Liver (tissue), 9 donors: ENCODE measurements around the gene ACTN3. TPM values are rescaled to one million over a fixed set of nuclear protein-coding genes. Genes with fewer than 3 reads are reported as not detected.

Source experiments
- DNase-seq: peaks from one replicate; pipeline ENCODE4 v3.0.0-alpha.2; 2017; ENCODE audit warnings: low spot score
- H3K27ac ChIP-seq, 2 donors: one replicate each; pipeline ENCODE4 v1.7.0; 2013; ENCODE audit warnings: inconsistent platforms in 2 of 2, low read length in 2 of 2, control low read depth in 1 of 2, low read depth in 1 of 2, mild to moderate bottlenecking in 1 of 2
- H3K27me3 ChIP-seq, 4 donors: one replicate each; pipeline versions ENCODE4 v1.6.1 to v1.7.0; 2013; ENCODE audit warnings: low read length in 3 of 4, inconsistent platforms in 1 of 4, mild to moderate bottlenecking in 1 of 4, moderate library complexity in 1 of 4; ENCODE audit not compliant: control insufficient read depth in 4 of 4, insufficient read depth in 4 of 4
- H3K36me3 ChIP-seq, 4 donors: one replicate each; pipeline versions ENCODE4 v1.6.1 to v1.7.0; 2013; ENCODE audit warnings: low read length in 3 of 4, mild to moderate bottlenecking in 3 of 4, low read depth in 1 of 4, moderate library complexity in 1 of 4; ENCODE audit not compliant: control insufficient read depth in 4 of 4, insufficient read depth in 3 of 4
- H3K4me1 ChIP-seq, 4 donors: one replicate each; pipeline versions ENCODE4 v1.6.1 to v1.7.0; 2013; ENCODE audit warnings: low read length in 3 of 4, mild to moderate bottlenecking in 3 of 4, moderate library complexity in 1 of 4; ENCODE audit not compliant: control insufficient read depth in 4 of 4, insufficient read depth in 4 of 4
- H3K4me3 ChIP-seq, 3 donors: one replicate each; pipeline versions ENCODE4 v1.6.1 to v1.7.0; 2013; ENCODE audit warnings: low read length in 3 of 3, control low read depth in 1 of 3, low read depth in 1 of 3, mild to moderate bottlenecking in 1 of 3
- H3K9ac ChIP-seq, 2 donors: one replicate each; pipeline ENCODE4 v1.7.0; 2013; ENCODE audit warnings: low read length in 2 of 2, mild to moderate bottlenecking in 2 of 2, moderate library complexity in 2 of 2, control low read depth in 1 of 2, low read depth in 1 of 2
- H3K9me3 ChIP-seq, 4 donors: one replicate each; pipeline versions ENCODE4 v1.6.1 to v1.7.0; 2013; ENCODE audit warnings: low read length in 3 of 4; ENCODE audit not compliant: control insufficient read depth in 4 of 4
- EGR1 ChIP-seq, 2 donors: IDR thresholded peaks; 2 replicates each; pipeline ENCODE4 v1.6.1; 2016 to 2018; ENCODE audit warnings: antibody characterized with exemption in 2 of 2, low read depth in 2 of 2
- FOXA1 ChIP-seq: IDR thresholded peaks from 2 replicates; pipeline ENCODE4 v1.6.1; 2016; ENCODE audit warnings: antibody characterized with exemption
- FOXA2 ChIP-seq: IDR thresholded peaks from 2 replicates; pipeline ENCODE4 v1.6.1; 2016; ENCODE audit warnings: antibody characterized with exemption
- GABPA ChIP-seq, 2 donors: IDR thresholded peaks in 1 of 2; conservative IDR thresholded peaks in 1 of 2; 2 replicates each; pipeline ENCODE4 v1.6.1; 2016; ENCODE audit warnings: antibody characterized with exemption in 2 of 2, mild to moderate bottlenecking in 1 of 2, moderate library complexity in 1 of 2
- HNF4A ChIP-seq, 2 donors: conservative IDR thresholded peaks; 2 replicates each; pipeline ENCODE4 v1.6.1; 2016; ENCODE audit warnings: antibody characterized with exemption in 2 of 2, mild to moderate bottlenecking in 2 of 2
- HNF4G ChIP-seq: IDR thresholded peaks from 2 replicates; pipeline ENCODE4 v1.6.1; 2016; ENCODE audit warnings: antibody characterized with exemption
- JUND ChIP-seq, 2 donors: IDR thresholded peaks; 2 replicates each; pipeline ENCODE4 v1.6.1; 2016; ENCODE audit warnings: antibody characterized with exemption in 2 of 2
- NR2F2 ChIP-seq: IDR thresholded peaks from 2 replicates; pipeline ENCODE4 v1.6.1; 2016; ENCODE audit warnings: antibody characterized with exemption
- RAD21 ChIP-seq, 2 donors: IDR thresholded peaks; 2 replicates each; pipeline ENCODE4 v1.6.1; 2016; ENCODE audit warnings: antibody characterized with exemption in 2 of 2, mild to moderate bottlenecking in 2 of 2
- RXRA ChIP-seq, 2 donors: IDR thresholded peaks; 2 replicates each; pipeline ENCODE4 v1.6.1; 2017 to 2018; ENCODE audit warnings: antibody characterized with exemption in 2 of 2, mild to moderate bottlenecking in 1 of 2
- SP1 ChIP-seq: IDR thresholded peaks from 2 replicates; pipeline ENCODE4 v1.6.1; 2018; ENCODE audit warnings: antibody characterized with exemption, mild to moderate bottlenecking
- TAF1 ChIP-seq: conservative IDR thresholded peaks from 2 replicates; pipeline ENCODE4 v1.6.1; 2016; ENCODE audit warnings: antibody characterized with exemption, mild to moderate bottlenecking
- YY1 ChIP-seq: IDR thresholded peaks from 2 replicates; pipeline ENCODE4 v1.6.1; 2016; ENCODE audit warnings: antibody characterized with exemption, mild to moderate bottlenecking
- whole genome bisulfite sequencing: extraction: QIAGEN DNeasy Blood & Tissue Kit; methylation state at CpG from one replicate; pipeline ENCODE4 v1.1.7; 2013; 5-methylcytosine and 5-hydroxymethylcytosine counted together
- polyA plus RNA-seq, 2 donors: library from polyadenylated mRNA; stranded (reverse) in 1 of 2; unstranded in 1 of 2; fragments of 200-250 nt in 1 of 2; fragments of >200 nt in 1 of 2; fragmentation: Nextera tagmentation in 1 of 2; extraction: Ambion mirVana in 1 of 2; gene quantifications; one replicate each; pipeline versions ENCODE4 v1.2.1 to v1.2.3, GENCODE V29; 2013 to 2015
- total RNA-seq, 2 donors: library from RNA; depleted of rRNA; stranded (reverse); fragments of >200 nt; gene quantifications; one replicate each; pipeline ENCODE4 v1.2.3, GENCODE V29; 2014
- TF ChIP-seq, protein P1 (sequence below): IDR thresholded peaks from 2 replicates; pipeline ENCODE4 v1.6.1; 2016; ENCODE audit warnings: antibody characterized with exemption
- TF ChIP-seq, protein P2 (sequence below): IDR thresholded peaks from 2 replicates; pipeline ENCODE4 v1.6.1; 2016; ENCODE audit warnings: antibody characterized with exemption
- TF ChIP-seq, protein P3 (sequence below): IDR thresholded peaks from 2 replicates; pipeline ENCODE4 v1.6.1; 2016; ENCODE audit warnings: antibody characterized with exemption, mild to moderate bottlenecking
- TF ChIP-seq, protein P4 (sequence below): IDR thresholded peaks from 2 replicates; pipeline ENCODE4 v1.6.1; 2016; ENCODE audit warnings: antibody characterized with exemption
- TF ChIP-seq, protein P5 (sequence below): fragments of 150-350 bp; IDR thresholded peaks from 2 replicates; pipeline ENCODE4 v1.5.1; 2017; ENCODE audit warnings: improper control_type of control experiment, low read depth, low read length; ENCODE audit not compliant: missing input control
- donor health status: healthy.
- donor health status: healthy.
- donor health status: healthy.
- donor health status: healthy.
- donor health status: healthy.

Gene ACTN3
- total and polyA plus RNA-seq, 4 donors, result not detected

DNA sequence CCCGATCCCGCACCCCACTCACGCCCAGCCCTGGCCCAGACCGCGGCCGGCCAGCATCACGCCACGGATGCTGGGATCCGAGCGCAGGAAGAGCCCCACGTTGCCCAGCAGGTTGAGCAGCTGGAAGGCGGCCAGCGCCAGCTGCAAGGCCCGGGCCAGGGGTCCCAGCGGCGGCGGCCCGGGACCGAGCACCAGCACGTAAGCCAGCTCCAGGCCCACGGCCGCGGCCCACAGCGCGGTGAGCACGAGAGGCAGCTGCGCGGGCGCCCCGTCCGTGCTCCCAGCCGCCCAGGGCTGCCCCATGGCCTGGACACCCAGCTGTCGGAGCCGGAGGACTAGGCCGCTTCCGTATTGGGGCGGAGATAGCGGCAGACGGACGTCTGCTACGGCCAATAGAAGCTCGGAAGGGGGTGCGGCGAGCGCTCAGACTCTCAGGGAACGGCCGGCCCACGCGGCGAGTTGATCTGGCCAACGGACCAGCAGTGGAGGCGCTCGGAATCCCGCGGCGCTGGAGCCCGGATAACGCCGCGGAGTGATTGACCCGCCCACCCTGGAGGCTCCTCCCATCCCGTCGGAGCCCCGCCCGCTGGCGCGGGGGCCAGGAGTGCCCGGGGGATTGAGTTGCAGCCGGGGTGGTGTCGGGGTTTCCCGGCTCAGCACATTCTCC lies 869 bp upstream of the ACTN3 start, which contains the start of gene ZDHHC24:
Gene ZDHHC24, minus strand, starts transcription at position 348 of the 667 bp plus-strand sequence. Its CDS starts 45 bp downstream, at position 303.
- TF ChIP-seq FOXA1, result no peak
- TF ChIP-seq, protein P1, sequence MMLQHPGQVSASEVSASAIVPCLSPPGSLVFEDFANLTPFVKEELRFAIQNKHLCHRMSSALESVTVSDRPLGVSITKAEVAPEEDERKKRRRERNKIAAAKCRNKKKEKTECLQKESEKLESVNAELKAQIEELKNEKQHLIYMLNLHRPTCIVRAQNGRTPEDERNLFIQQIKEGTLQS, result no peak
- TF ChIP-seq JUND (IDR thresholded peaks at IDR 0.05), result no peak
- no peak for TF ChIP-seq RXRA (IDR thresholded peaks at IDR 0.05)
- TF ChIP-seq, protein P2, sequence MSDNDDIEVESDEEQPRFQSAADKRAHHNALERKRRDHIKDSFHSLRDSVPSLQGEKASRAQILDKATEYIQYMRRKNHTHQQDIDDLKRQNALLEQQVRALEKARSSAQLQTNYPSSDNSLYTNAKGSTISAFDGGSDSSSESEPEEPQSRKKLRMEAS, result peak; percentile 64
- TF ChIP-seq, protein P3, sequence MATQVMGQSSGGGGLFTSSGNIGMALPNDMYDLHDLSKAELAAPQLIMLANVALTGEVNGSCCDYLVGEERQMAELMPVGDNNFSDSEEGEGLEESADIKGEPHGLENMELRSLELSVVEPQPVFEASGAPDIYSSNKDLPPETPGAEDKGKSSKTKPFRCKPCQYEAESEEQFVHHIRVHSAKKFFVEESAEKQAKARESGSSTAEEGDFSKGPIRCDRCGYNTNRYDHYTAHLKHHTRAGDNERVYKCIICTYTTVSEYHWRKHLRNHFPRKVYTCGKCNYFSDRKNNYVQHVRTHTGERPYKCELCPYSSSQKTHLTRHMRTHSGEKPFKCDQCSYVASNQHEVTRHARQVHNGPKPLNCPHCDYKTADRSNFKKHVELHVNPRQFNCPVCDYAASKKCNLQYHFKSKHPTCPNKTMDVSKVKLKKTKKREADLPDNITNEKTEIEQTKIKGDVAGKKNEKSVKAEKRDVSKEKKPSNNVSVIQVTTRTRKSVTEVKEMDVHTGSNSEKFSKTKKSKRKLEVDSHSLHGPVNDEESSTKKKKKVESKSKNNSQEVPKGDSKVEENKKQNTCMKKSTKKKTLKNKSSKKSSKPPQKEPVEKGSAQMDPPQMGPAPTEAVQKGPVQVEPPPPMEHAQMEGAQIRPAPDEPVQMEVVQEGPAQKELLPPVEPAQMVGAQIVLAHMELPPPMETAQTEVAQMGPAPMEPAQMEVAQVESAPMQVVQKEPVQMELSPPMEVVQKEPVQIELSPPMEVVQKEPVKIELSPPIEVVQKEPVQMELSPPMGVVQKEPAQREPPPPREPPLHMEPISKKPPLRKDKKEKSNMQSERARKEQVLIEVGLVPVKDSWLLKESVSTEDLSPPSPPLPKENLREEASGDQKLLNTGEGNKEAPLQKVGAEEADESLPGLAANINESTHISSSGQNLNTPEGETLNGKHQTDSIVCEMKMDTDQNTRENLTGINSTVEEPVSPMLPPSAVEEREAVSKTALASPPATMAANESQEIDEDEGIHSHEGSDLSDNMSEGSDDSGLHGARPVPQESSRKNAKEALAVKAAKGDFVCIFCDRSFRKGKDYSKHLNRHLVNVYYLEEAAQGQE, result peak; percentile 50
- TF ChIP-seq YY1, result peak; percentile 50
- peak in 1 of 2 donors; percentile 7 for TF ChIP-seq HNF4A (conservative IDR thresholded peaks at IDR 0.05)
- no peak for TF ChIP-seq NR2F2
- no peak for TF ChIP-seq FOXA2
- no peak for TF ChIP-seq TAF1
- no peak for TF ChIP-seq EGR1 (IDR thresholded peaks at IDR 0.05; ENCODE audit: low read depth in 2 of 2)
- TF ChIP-seq, protein P4, sequence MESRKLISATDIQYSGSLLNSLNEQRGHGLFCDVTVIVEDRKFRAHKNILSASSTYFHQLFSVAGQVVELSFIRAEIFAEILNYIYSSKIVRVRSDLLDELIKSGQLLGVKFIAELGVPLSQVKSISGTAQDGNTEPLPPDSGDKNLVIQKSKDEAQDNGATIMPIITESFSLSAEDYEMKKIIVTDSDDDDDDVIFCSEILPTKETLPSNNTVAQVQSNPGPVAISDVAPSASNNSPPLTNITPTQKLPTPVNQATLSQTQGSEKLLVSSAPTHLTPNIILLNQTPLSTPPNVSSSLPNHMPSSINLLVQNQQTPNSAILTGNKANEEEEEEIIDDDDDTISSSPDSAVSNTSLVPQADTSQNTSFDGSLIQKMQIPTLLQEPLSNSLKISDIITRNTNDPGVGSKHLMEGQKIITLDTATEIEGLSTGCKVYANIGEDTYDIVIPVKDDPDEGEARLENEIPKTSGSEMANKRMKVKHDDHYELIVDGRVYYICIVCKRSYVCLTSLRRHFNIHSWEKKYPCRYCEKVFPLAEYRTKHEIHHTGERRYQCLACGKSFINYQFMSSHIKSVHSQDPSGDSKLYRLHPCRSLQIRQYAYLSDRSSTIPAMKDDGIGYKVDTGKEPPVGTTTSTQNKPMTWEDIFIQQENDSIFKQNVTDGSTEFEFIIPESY, result no peak
- peak; percentile 77 for TF ChIP-seq SP1
- TF ChIP-seq GABPA (IDR thresholded peaks at IDR 0.05 in 1 of 2, conservative IDR thresholded peaks at IDR 0.05 in 1 of 2), result peak in 1 of 2 donors; percentile 75
- TF ChIP-seq, protein P5, sequence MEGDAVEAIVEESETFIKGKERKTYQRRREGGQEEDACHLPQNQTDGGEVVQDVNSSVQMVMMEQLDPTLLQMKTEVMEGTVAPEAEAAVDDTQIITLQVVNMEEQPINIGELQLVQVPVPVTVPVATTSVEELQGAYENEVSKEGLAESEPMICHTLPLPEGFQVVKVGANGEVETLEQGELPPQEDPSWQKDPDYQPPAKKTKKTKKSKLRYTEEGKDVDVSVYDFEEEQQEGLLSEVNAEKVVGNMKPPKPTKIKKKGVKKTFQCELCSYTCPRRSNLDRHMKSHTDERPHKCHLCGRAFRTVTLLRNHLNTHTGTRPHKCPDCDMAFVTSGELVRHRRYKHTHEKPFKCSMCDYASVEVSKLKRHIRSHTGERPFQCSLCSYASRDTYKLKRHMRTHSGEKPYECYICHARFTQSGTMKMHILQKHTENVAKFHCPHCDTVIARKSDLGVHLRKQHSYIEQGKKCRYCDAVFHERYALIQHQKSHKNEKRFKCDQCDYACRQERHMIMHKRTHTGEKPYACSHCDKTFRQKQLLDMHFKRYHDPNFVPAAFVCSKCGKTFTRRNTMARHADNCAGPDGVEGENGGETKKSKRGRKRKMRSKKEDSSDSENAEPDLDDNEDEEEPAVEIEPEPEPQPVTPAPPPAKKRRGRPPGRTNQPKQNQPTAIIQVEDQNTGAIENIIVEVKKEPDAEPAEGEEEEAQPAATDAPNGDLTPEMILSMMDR, result no peak
- TF ChIP-seq RAD21 (IDR thresholded peaks at IDR 0.05), result peak in 1 of 2 donors; percentile 26
- TF ChIP-seq HNF4G, result no peak
- peak; percentile 94 for DNase-seq
- H3K4me3 ChIP-seq, result peak within 1 kb of the TSS; percentile 60 to 84 (median 70)
- no peaks in the 10 kb centered on the region for H3K9me3 ChIP-seq
- peak within 1 kb of the TSS; percentile 24 to 50 for H3K27ac ChIP-seq
- peak within 1 kb of the TSS; percentile 68 to 74 for H3K9ac ChIP-seq
- H3K27me3 ChIP-seq, result no peaks in the 10 kb centered on the region
- peaks cover 0 to 12% (median 4%) of the 10 kb centered on the region in 4 donors for H3K36me3 ChIP-seq
- under 1% methylated on average over 71 of the region's 71 CpGs for WGBS
- peaks cover 5 to 12% (median 8%) of the 10 kb centered on the region in 4 donors for H3K4me1 ChIP-seq
